ENCODE data around the gene DEDD.

- TF ChIP-seq CTCF (IDR thresholded peaks at IDR 0.05), result no peak
- TF ChIP-seq POLR2A (IDR thresholded peaks at IDR 0.05), result no peak
These were observed 2.2 kb downstream of the DEDD start for GRCh38 chr1:161130266-161130665.

All from heart left ventricle (tissue), 13 donors.